GM12878 (cell line): ENCODE measurements around the gene C2orf74. TPM values are rescaled to one million over a fixed set of nuclear protein-coding genes. Genes with fewer than 3 reads are reported as not detected.

Experiments
- ATAC-seq: fragments of 200-7000 bp; cut with Tn5 transposase; 3 replicates; pipeline ENCODE4 v1.9.1; 2020; ENCODE audit warnings: mild to moderate bottlenecking, moderate library complexity
- BruUV-seq: library from RNA; stranded (reverse); fragments of 400-500 nt; replicated peaks from 2 replicates; lab custom pipeline; 2021; lab: Mats Ljungman, UMichigan
- CTCF ChIA-PET: fragments of 300-600 bp; sonication (Branson Sonifier 250); formaldehyde crosslinking; extraction: SDS; loops from one replicate; lab custom pipeline; 2021; ENCODE audit warnings: inconsistent platforms; lab: Yijun Ruan, JAX
- POLR2A ChIA-PET: fragments of 350-600 bp; formaldehyde crosslinking; extraction: SDS; loops from one replicate; lab custom pipeline; 2021; ENCODE audit warnings: inconsistent platforms; lab: Charles Lee
- RAD21 ChIA-PET: fragments of 300-600 bp; sonication (Branson Sonifier 250); formaldehyde crosslinking; loops from one replicate; lab custom pipeline; 2023; ENCODE audit warnings: antibody characterized with exemption; ENCODE audit not compliant: unreplicated experiment; lab: Charles Lee
- SMC1A ChIA-PET: fragments of 300-600 bp; sonication (Branson Sonifier 250); formaldehyde crosslinking; loops from one replicate; lab custom pipeline; 2023; ENCODE audit not compliant: unreplicated experiment, uncharacterized antibody; lab: Charles Lee
- DNase-seq: peaks from one replicate; pipeline ENCODE4 v3.0.0-alpha.2; 2011; ENCODE audit warnings: low read depth, low spot score
- FAIRE-seq: peaks from 3 replicates; lab custom pipeline; 2011; peaks lifted over from hg19 to GRCh38; lab: Jason Lieb, UNC
- H2AFZ ChIP-seq: 2 replicates; pipeline ENCODE4 v1.6.0; 2011; ENCODE audit warnings: low read depth, low read length, control low read depth; ENCODE audit not compliant: control insufficient read depth
- H3K27ac ChIP-seq: 2 replicates; pipeline ENCODE4 v1.5.1; 2011; ENCODE audit warnings: control low read depth; ENCODE audit not compliant: control insufficient read depth, insufficient read depth
- H3K27me3 ChIP-seq, 2 experiments: replicated peaks in 1 of 2; 2 replicates each; pipeline versions ENCODE4 v1.6.0 to v1.6.1; 2011; ENCODE audit warnings: low read length in 1 of 2; ENCODE audit not compliant: control insufficient read depth in 2 of 2, insufficient read depth in 2 of 2
- H3K36me3 ChIP-seq, 2 experiments: 2 replicates each; pipeline ENCODE4 v1.5.1; 2011; ENCODE audit warnings: low read length in 1 of 2; ENCODE audit not compliant: control insufficient read depth in 2 of 2, insufficient read depth in 2 of 2
- H3K4me1 ChIP-seq: 2 replicates; pipeline ENCODE4 v1.6.1; 2011; ENCODE audit warnings: mild to moderate bottlenecking, low read length, moderate library complexity, mixed read lengths; ENCODE audit not compliant: control insufficient read depth, insufficient read depth
- H3K4me2 ChIP-seq: 2 replicates; pipeline ENCODE4 v1.6.0; 2011; ENCODE audit warnings: control low read depth; ENCODE audit not compliant: control insufficient read depth, insufficient read depth
- H3K4me3 ChIP-seq: fragments of 200-600 bp; sonication (generic); 2 replicates; pipeline ENCODE4 v1.5.1; 2016
- H3K79me2 ChIP-seq: 2 replicates; pipeline ENCODE4 v1.6.0; 2011; ENCODE audit warnings: low read length; ENCODE audit not compliant: control insufficient read depth, insufficient read depth
- H3K9ac ChIP-seq: 2 replicates; pipeline ENCODE4 v1.8.0; 2011; ENCODE audit warnings: low read length, control low read depth, mixed read lengths; ENCODE audit not compliant: control insufficient read depth, insufficient read depth
- H3K9me3 ChIP-seq: replicated peaks from 3 replicates; pipeline ENCODE4 v1.5.1; 2011; ENCODE audit warnings: mild to moderate bottlenecking, low read length; ENCODE audit not compliant: control insufficient read depth, insufficient read depth
- H4K20me1 ChIP-seq: 2 replicates; pipeline ENCODE4 v1.6.0; 2011; ENCODE audit not compliant: control insufficient read depth, insufficient read depth
- BCL11A ChIP-seq: IDR thresholded peaks from 2 replicates; pipeline ENCODE4 v1.6.1; 2011; ENCODE audit warnings: low read depth, low read length
- BHLHE40 ChIP-seq, 2 experiments: fragments of 450-650 bp in 1 of 2; IDR thresholded peaks; 2 replicates each; pipeline ENCODE4 v1.6.1; 2011 to 2017; ENCODE audit warnings: low read depth in 2 of 2, borderline replicate concordance in 1 of 2, improper control_type of control experiment in 1 of 2, low read length in 1 of 2, mild to moderate bottlenecking in 1 of 2
- CHD1 ChIP-seq: IDR thresholded peaks from 2 replicates; pipeline ENCODE4 v1.6.1; 2012; ENCODE audit warnings: low read depth, low read length, improper control_type of control experiment
- HDGF ChIP-seq: fragments of 450-650 bp; IDR thresholded peaks from 2 replicates; pipeline ENCODE4 v1.6.1; 2016; ENCODE audit warnings: antibody characterized with exemption
- KAT2A ChIP-seq: conservative IDR thresholded peaks from 2 replicates; pipeline ENCODE4 v1.6.1; 2011; ENCODE audit warnings: low read depth, low read length; ENCODE audit not compliant: control insufficient read depth
- MYC ChIP-seq: IDR thresholded peaks from 2 replicates; pipeline ENCODE4 v1.6.1; 2011; ENCODE audit warnings: mild to moderate bottlenecking, low read length, moderate library complexity, inconsistent platforms; ENCODE audit not compliant: insufficient read depth, insufficient replicate concordance, insufficient read length, severe bottlenecking
- NR2F1 ChIP-seq: fragments of 450-650 bp; conservative IDR thresholded peaks from 2 replicates; pipeline ENCODE4 v1.6.1; 2017; ENCODE audit warnings: mild to moderate bottlenecking
- PML ChIP-seq: IDR thresholded peaks from 2 replicates; pipeline ENCODE4 v1.6.1; 2012; ENCODE audit warnings: low read length, inconsistent platforms
- POLR2A ChIP-seq: IDR thresholded peaks from 2 replicates; pipeline ENCODE4 v1.6.1; 2011; ENCODE audit warnings: low read depth, mild to moderate bottlenecking, low read length
- POLR2AphosphoS2 ChIP-seq: IDR thresholded peaks from 2 replicates; pipeline ENCODE4 v1.6.1; 2011; ENCODE audit warnings: low read depth, mild to moderate bottlenecking, low read length, improper control_type of control experiment, moderate library complexity
- RAD51 ChIP-seq: fragments of 450-650 bp; IDR thresholded peaks from 2 replicates; pipeline ENCODE4 v1.6.1; 2016; ENCODE audit warnings: moderate library complexity, mild to moderate bottlenecking, inconsistent platforms
- SP1 ChIP-seq: IDR thresholded peaks from one replicate; pipeline ENCODE4 v1.6.1; 2011; ENCODE audit warnings: low read depth, low read length
- SREBF2 ChIP-seq: IDR thresholded peaks from 2 replicates; pipeline ENCODE4 v1.6.1; 2012; ENCODE audit warnings: mild to moderate bottlenecking, low read length
- TAF1 ChIP-seq: IDR thresholded peaks from 2 replicates; pipeline ENCODE4 v1.6.1; 2011; ENCODE audit warnings: mild to moderate bottlenecking, low read depth, low read length, borderline replicate concordance
- WRNIP1 ChIP-seq: IDR thresholded peaks from 2 replicates; pipeline ENCODE4 v1.6.1; 2011; ENCODE audit warnings: low read depth, low read length, improper control_type of control experiment, borderline replicate concordance
- YY1 ChIP-seq: IDR thresholded peaks from 2 replicates; pipeline ENCODE4 v1.6.1; 2011; ENCODE audit warnings: low read depth, mild to moderate bottlenecking, low read length
- ZNF622 ChIP-seq: fragments of 450-650 bp; IDR thresholded peaks from 2 replicates; pipeline ENCODE4 v1.6.1; 2017; ENCODE audit warnings: mild to moderate bottlenecking, inconsistent platforms
- WGBS: methylation state at CpG from one replicate; pipeline ENCODE4 v1.1.6; 2016; ENCODE audit warnings: low lambda C conversion rate; ENCODE audit not compliant: insufficient replicate concordance, insufficient coverage; ENCODE audit errors: missing lambda C conversion rate; 5-methylcytosine and 5-hydroxymethylcytosine counted together
- in situ Hi-C: fragments of 300-500 bp; cut with MboI; formaldehyde crosslinking; loops from 9 replicates; pipeline ENCODE4 v1.14.3; 2018; ENCODE audit warnings: mixed read lengths
- intact Hi-C: fragments of 100-400 bp; cut with micrococcal nuclease; formaldehyde crosslinking; loops from one replicate; pipeline ENCODE4 v1.14.2; 2022; ENCODE audit not compliant: unreplicated experiment
- polyA plus RNA-seq, 11 experiments: library from polyadenylated mRNA; depleted of rRNA in 4 of 11; unstranded in 6 of 11; stranded (reverse) in 5 of 11; fragments of >200 nt; fragmentation: Nextera tagmentation in 4 of 11; fragmentation: Illumina TruSeq in 1 of 11; extraction: Ambion mirVana in 4 of 11; extraction: Trizol in 1 of 11; gene quantifications; 1 replicate in 1 of 11; 2 replicates in 10 of 11; pipeline versions ENCODE4 v1.2.1 to v1.2.3, GENCODE V29; 2011 to 2016; ENCODE audit warnings: inconsistent platforms in 2 of 11, missing spikeins in 2 of 11, low read depth in 1 of 11
- total RNA-seq, 4 experiments: library from RNA; depleted of rRNA in 3 of 4; stranded (reverse); fragments of >200 nt in 3 of 4; fragmentation: Illumina TruSeq in 1 of 4; extraction: Trizol in 1 of 4; gene quantifications; 2 replicates each; pipeline versions ENCODE4 v1.2.1 to v1.2.3, GENCODE V29; 2013 to 2021
- TF ChIP-seq, protein P1 (sequence below): IDR thresholded peaks from 2 replicates; pipeline ENCODE4 v1.6.1; 2011; ENCODE audit warnings: mild to moderate bottlenecking, low read depth, low read length, moderate library complexity; ENCODE audit not compliant: insufficient replicate concordance
- TF ChIP-seq, protein P2 (sequence below): fragments of 450-650 bp; conservative IDR thresholded peaks from 2 replicates; pipeline ENCODE4 v1.6.1; 2017; ENCODE audit warnings: mild to moderate bottlenecking, moderate library complexity
- TF ChIP-seq, protein P3 (sequence below): fragments of 450-650 bp; IDR thresholded peaks from 2 replicates; pipeline ENCODE4 v1.6.1; 2016; ENCODE audit warnings: mild to moderate bottlenecking

The C2orf74 gene
- total and polyA plus RNA-seq, 10 of the 15 experiments (the other 5 are each of a cell fraction or from before 2014, with no cell fraction given): 3.8 to 25.0 (median 15.2) TPM

DNA sequence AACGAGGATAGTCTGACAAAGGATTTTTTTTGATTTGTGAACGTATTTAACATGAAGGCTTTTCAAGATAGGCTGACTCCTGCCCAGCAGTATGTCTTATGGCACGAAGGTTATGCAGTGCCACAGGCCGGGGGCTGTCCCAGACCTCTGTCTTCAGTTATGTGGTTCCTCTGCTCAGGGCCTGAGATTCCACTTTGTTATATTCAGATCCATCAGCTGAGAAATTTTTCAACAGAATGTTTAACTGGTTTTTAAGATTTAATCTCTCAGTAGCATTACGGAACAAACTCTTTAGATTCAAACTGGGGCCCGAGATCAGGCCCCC, 20.0 kb downstream of the C2orf74 start:
- Histone ChIP-seq H3K27ac (no peak overlapping the region), H3K9ac (no peak overlapping the region), H3K4me1 (peaks cover 14% of the 10 kb centered on the region), H3K4me3 (peak overlapping the region; percentile 42; the same call in 1 of the 2 replicates), H4K20me1 (no peaks in the 10 kb centered on the region), H3K79me2 (peaks cover 52% of the 10 kb centered on the region), H3K9me3 (no peaks in the 10 kb centered on the region), H3K4me2 (peak overlapping the region; percentile 66; the same call in 1 of the 2 replicates), H3K27me3 (no peaks in the 10 kb centered on the region), H3K36me3 (peaks cover 7 to 27% of the 10 kb centered on the region in 2 experiments), H2AFZ (no peak overlapping the region)
- BruUV-seq: no TSS peak
- DNase-seq: no peak
- FAIRE-seq: no peak
- ChIA-PET RAD21 (no interaction called here), POLR2A (interaction anchor here (1.2 to 1.4 kb wide), 3 partner anchors 14 to 20 kb away, joined by 3 to 4 read pairs (median 3); no protein-coding TSS in a partner anchor), SMC1A (interaction anchor here (0.7 kb wide), 1 partner anchor 20 kb away, joined by 3 read pairs; no protein-coding TSS in a partner anchor), CTCF (interaction anchor here (0.8 to 1.3 kb wide), 3 partner anchors 9 to 551 kb away, joined by 3 to 4 read pairs (median 3); no protein-coding TSS in a partner anchor)
- intact Hi-C loops: no loop called here
- 97% methylated on average over 6 of the region's 6 CpGs for WGBS
- TF ChIP-seq POLR2A (no peak), CHD1 (no peak), TAF1 (no peak), HDGF (no peak), MYC (no peak), WRNIP1 (no peak), KAT2A (no peak), SREBF2 (no peak), PML (no peak), ZNF622 (no peak), YY1 (no peak), POLR2AphosphoS2 (no peak), SP1 (no peak), RAD51 (no peak), BHLHE40 (IDR thresholded peaks at IDR 0.05; ENCODE audit: borderline replicate concordance in 1 of 2, low read depth in 2 of 2, low read length in 1 of 2) (no peak), NR2F1 (no peak), BCL11A (no peak)
- TF ChIP-seq, protein P1, sequence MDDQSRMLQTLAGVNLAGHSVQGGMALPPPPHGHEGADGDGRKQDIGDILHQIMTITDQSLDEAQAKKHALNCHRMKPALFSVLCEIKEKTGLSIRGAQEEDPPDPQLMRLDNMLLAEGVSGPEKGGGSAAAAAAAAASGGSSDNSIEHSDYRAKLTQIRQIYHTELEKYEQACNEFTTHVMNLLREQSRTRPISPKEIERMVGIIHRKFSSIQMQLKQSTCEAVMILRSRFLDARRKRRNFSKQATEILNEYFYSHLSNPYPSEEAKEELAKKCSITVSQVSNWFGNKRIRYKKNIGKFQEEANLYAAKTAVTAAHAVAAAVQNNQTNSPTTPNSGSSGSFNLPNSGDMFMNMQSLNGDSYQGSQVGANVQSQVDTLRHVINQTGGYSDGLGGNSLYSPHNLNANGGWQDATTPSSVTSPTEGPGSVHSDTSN: no peak
- TF ChIP-seq, protein P2, sequence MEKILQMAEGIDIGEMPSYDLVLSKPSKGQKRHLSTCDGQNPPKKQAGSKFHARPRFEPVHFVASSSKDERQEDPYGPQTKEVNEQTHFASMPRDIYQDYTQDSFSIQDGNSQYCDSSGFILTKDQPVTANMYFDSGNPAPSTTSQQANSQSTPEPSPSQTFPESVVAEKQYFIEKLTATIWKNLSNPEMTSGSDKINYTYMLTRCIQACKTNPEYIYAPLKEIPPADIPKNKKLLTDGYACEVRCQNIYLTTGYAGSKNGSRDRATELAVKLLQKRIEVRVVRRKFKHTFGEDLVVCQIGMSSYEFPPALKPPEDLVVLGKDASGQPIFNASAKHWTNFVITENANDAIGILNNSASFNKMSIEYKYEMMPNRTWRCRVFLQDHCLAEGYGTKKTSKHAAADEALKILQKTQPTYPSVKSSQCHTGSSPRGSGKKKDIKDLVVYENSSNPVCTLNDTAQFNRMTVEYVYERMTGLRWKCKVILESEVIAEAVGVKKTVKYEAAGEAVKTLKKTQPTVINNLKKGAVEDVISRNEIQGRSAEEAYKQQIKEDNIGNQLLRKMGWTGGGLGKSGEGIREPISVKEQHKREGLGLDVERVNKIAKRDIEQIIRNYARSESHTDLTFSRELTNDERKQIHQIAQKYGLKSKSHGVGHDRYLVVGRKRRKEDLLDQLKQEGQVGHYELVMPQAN: no peak
- TF ChIP-seq, protein P3, sequence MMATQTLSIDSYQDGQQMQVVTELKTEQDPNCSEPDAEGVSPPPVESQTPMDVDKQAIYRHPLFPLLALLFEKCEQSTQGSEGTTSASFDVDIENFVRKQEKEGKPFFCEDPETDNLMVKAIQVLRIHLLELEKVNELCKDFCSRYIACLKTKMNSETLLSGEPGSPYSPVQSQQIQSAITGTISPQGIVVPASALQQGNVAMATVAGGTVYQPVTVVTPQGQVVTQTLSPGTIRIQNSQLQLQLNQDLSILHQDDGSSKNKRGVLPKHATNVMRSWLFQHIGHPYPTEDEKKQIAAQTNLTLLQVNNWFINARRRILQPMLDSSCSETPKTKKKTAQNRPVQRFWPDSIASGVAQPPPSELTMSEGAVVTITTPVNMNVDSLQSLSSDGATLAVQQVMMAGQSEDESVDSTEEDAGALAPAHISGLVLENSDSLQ: no peak
- ATAC-seq: no peak
- in situ Hi-C loops: no loop called here
